GM12878 (cell line): ENCODE measurements around the gene PDE8B.
"Not testable (repeated sequence)": the region's sequence is repeated elsewhere in the genome, so short reads cannot be mapped to it uniquely, and the experiment has no call there.

Experiments used
- CBFB ChIP-seq: IDR thresholded peaks from 2 replicates; pipeline ENCODE4 v1.6.1; 2016; ENCODE audit warnings: antibody characterized with exemption, low read depth
- CTCF ChIP-seq, 3 experiments: IDR thresholded peaks in 2 of 3; conservative IDR thresholded peaks in 1 of 3; 2 replicates each; pipeline ENCODE4 v1.5.1; 2011; ENCODE audit warnings: low read depth in 3 of 3, low read length in 3 of 3, mild to moderate bottlenecking in 3 of 3, control low read depth in 2 of 3, moderate library complexity in 2 of 3, inconsistent platforms in 1 of 3, mixed read lengths in 1 of 3; ENCODE audit not compliant: control insufficient read depth in 2 of 3, insufficient read depth in 1 of 3; ENCODE audit errors: extremely low read depth in 1 of 3
- DPF2 ChIP-seq: fragments of 450-650 bp; IDR thresholded peaks from 2 replicates; pipeline ENCODE4 v1.6.1; 2017; ENCODE audit warnings: mild to moderate bottlenecking
- EZH2 ChIP-seq: IDR thresholded peaks from 2 replicates; pipeline ENCODE4 v1.6.1; 2012; ENCODE audit warnings: low read depth, mild to moderate bottlenecking, control low read depth, inconsistent platforms, low read length, borderline replicate concordance; ENCODE audit not compliant: control insufficient read depth
- JUND ChIP-seq: IDR thresholded peaks from 2 replicates; pipeline ENCODE4 v1.6.1; 2012; ENCODE audit warnings: low read depth, mild to moderate bottlenecking, low read length, improper control_type of control experiment, moderate library complexity
- NR2C2 ChIP-seq: IDR thresholded peaks from 2 replicates; pipeline ENCODE4 v1.6.1; 2011; ENCODE audit warnings: borderline replicate concordance, low read depth; ENCODE audit not compliant: control insufficient read depth, insufficient read length
- POLR2AphosphoS5 ChIP-seq: IDR thresholded peaks from 2 replicates; pipeline ENCODE4 v1.6.1; 2011; ENCODE audit warnings: mild to moderate bottlenecking, low read length, inconsistent platforms
- RAD21 ChIP-seq: IDR thresholded peaks from 2 replicates; pipeline ENCODE4 v1.6.1; 2011; ENCODE audit warnings: mild to moderate bottlenecking, low read depth, low read length, moderate library complexity; ENCODE audit not compliant: insufficient read depth
- SMC3 ChIP-seq: IDR thresholded peaks from 2 replicates; pipeline ENCODE4 v1.6.1; 2011; ENCODE audit warnings: low read length, improper control_type of control experiment, borderline replicate concordance
- SREBF1 ChIP-seq: IDR thresholded peaks from 2 replicates; pipeline ENCODE4 v1.6.1; 2012; ENCODE audit warnings: mild to moderate bottlenecking, low read length
- SREBF2 ChIP-seq: IDR thresholded peaks from 2 replicates; pipeline ENCODE4 v1.6.1; 2012; ENCODE audit warnings: mild to moderate bottlenecking, low read length
- SRF ChIP-seq, 2 experiments: IDR thresholded peaks; 2 replicates each; pipeline ENCODE4 v1.6.1; 2011; ENCODE audit warnings: low read depth in 2 of 2, low read length in 2 of 2, mild to moderate bottlenecking in 1 of 2, moderate library complexity in 1 of 2
- ZBTB33 ChIP-seq: fragments of 450-650 bp; IDR thresholded peaks from 2 replicates; pipeline ENCODE4 v1.6.1; 2017; ENCODE audit warnings: mild to moderate bottlenecking

- not testable (repeated sequence) for TF ChIP-seq CTCF (IDR thresholded peaks at IDR 0.05 in 2 of 3, conservative IDR thresholded peaks at IDR 0.05 in 1 of 3; ENCODE audit: control insufficient read depth in 2 of 3, extremely low read depth in 1 of 3, insufficient read depth in 1 of 3, low read depth in 3 of 3, low read length in 3 of 3); SREBF1; EZH2; DPF2; CBFB; JUND; POLR2AphosphoS5; SREBF2; NR2C2; SMC3; SRF (IDR thresholded peaks at IDR 0.05; ENCODE audit: low read depth in 2 of 2, low read length in 2 of 2); ZBTB33; RAD21
These were observed 264.6 kb downstream of the PDE8B start for GRCh38 chr5:77475041-77475440.
